Keratinocyte (primary cell): ENCODE measurements around the gene ZDHHC9. TPM values are rescaled to one million over a fixed set of nuclear protein-coding genes. Genes with fewer than 3 reads are reported as not detected.

Experiments
- DNase-seq: peaks from one replicate; pipeline ENCODE4 v3.0.0-alpha.2; 2011; ENCODE audit warnings: low read depth, missing footprints, low spot score
- FAIRE-seq: peaks from 2 replicates; lab custom pipeline; 2011; peaks lifted over from hg19 to GRCh38; lab: Jason Lieb, UNC
- H2AFZ ChIP-seq: 2 replicates; pipeline ENCODE4 v1.6.0; 2012; ENCODE audit warnings: low read length, control low read depth, inconsistent platforms; ENCODE audit not compliant: control insufficient read depth
- H3K27ac ChIP-seq: 2 replicates; pipeline ENCODE4 v1.5.1; 2011; ENCODE audit warnings: low read length; ENCODE audit not compliant: control insufficient read depth, insufficient read depth
- H3K27me3 ChIP-seq: 3 replicates; pipeline ENCODE4 v1.6.0; 2011; ENCODE audit warnings: low read length; ENCODE audit not compliant: control insufficient read depth, insufficient read depth; ENCODE audit errors: extremely low read depth
- H3K36me3 ChIP-seq, 2 experiments: 2 replicates in 1 of 2; 3 replicates in 1 of 2; pipeline ENCODE4 v1.5.1; 2011; ENCODE audit warnings: low read length in 2 of 2, mild to moderate bottlenecking in 1 of 2; ENCODE audit not compliant: control insufficient read depth in 2 of 2, insufficient read depth in 2 of 2; ENCODE audit errors: extremely low read depth in 1 of 2
- H3K4me1 ChIP-seq: 3 replicates; pipeline ENCODE4 v1.5.1; 2011; ENCODE audit warnings: low read length; ENCODE audit not compliant: control insufficient read depth, insufficient read depth; ENCODE audit errors: extremely low read depth
- H3K4me2 ChIP-seq: 3 replicates; pipeline ENCODE4 v1.6.0; 2011; ENCODE audit warnings: low read depth, low read length; ENCODE audit not compliant: control insufficient read depth, insufficient read depth; ENCODE audit errors: extremely low read depth
- H3K4me3 ChIP-seq, 3 experiments: fragments of 200-600 bp in 1 of 3; sonication (generic) in 1 of 3; 2 replicates in 2 of 3; 3 replicates in 1 of 3; pipeline ENCODE4 v1.5.1; 2011 to 2016; ENCODE audit warnings: low read length in 3 of 3, mild to moderate bottlenecking in 3 of 3, control low read depth in 2 of 3, inconsistent platforms in 1 of 3, low read depth in 1 of 3, mixed read lengths in 1 of 3, mixed run types in 1 of 3, moderate library complexity in 1 of 3; ENCODE audit not compliant: control insufficient read depth in 2 of 3, insufficient read depth in 2 of 3; ENCODE audit errors: extremely low read depth in 1 of 3
- H3K79me2 ChIP-seq: 2 replicates; pipeline ENCODE4 v1.6.0; 2012; ENCODE audit warnings: low read length; ENCODE audit not compliant: control insufficient read depth, insufficient read depth
- H3K9ac ChIP-seq: 3 replicates; pipeline ENCODE4 v1.6.0; 2011; ENCODE audit warnings: low read length; ENCODE audit not compliant: control insufficient read depth, insufficient read depth; ENCODE audit errors: extremely low read depth
- H3K9me1 ChIP-seq: 3 replicates; pipeline ENCODE4 v1.6.0; 2011; ENCODE audit warnings: low read length; ENCODE audit not compliant: control insufficient read depth, insufficient read depth; ENCODE audit errors: extremely low read depth
- H3K9me3 ChIP-seq: 2 replicates; pipeline ENCODE4 v1.5.1; 2012; ENCODE audit warnings: low read depth, low read length; ENCODE audit not compliant: control insufficient read depth
- H4K20me1 ChIP-seq: 3 replicates; pipeline ENCODE4 v1.6.0; 2011; ENCODE audit warnings: low read length; ENCODE audit not compliant: control insufficient read depth, insufficient read depth; ENCODE audit errors: extremely low read depth
- EZH2 ChIP-seq: IDR thresholded peaks from one replicate; pipeline ENCODE4 v1.6.1; 2012; ENCODE audit warnings: inconsistent platforms, mild to moderate bottlenecking, low read length, moderate library complexity
- dilution Hi-C: fragments of 300-500 bp; cut with MboI; formaldehyde crosslinking; loops from one replicate; pipeline ENCODE4 v1.7.0; 2020; ENCODE audit warnings: low sequenced_read_pairs; ENCODE audit not compliant: extremely low pct_ligation_motif_present
- polyA plus RNA-seq, 5 experiments: library from polyadenylated mRNA; depleted of rRNA in 3 of 5; stranded (reverse) in 3 of 5; stranded (forward) in 1 of 5; unstranded in 1 of 5; fragments of >200 nt; gene quantifications; 1 replicate in 1 of 5; 2 replicates in 3 of 5; 3 replicates in 1 of 5; pipeline versions ENCODE4 v1.2.1 to v1.2.3, GENCODE V29; 2011 to 2012; ENCODE audit warnings: missing spikeins in 2 of 5, low read depth in 1 of 5, low replicate concordance in 1 of 5
- TF ChIP-seq, protein P1 (sequence below), 3 experiments: IDR thresholded peaks in 1 of 3; conservative IDR thresholded peaks in 1 of 3; optimal IDR thresholded peaks in 1 of 3; 2 replicates in 2 of 3; 3 replicates in 1 of 3; pipeline versions ENCODE3 to v1.5.1; 2011; ENCODE audit warnings: low read length in 3 of 3, mild to moderate bottlenecking in 3 of 3, moderate library complexity in 2 of 3, control low read depth in 1 of 3, inconsistent platforms in 1 of 3; ENCODE audit not compliant: insufficient read depth in 2 of 3; ENCODE audit errors: extremely low read depth in 1 of 3

ZDHHC9 gene
- polyA plus RNA-seq, 1 donor (not counting 4 experiments of a cell fraction or from before 2014, with no cell fraction given), result 30.0 TPM

DNA sequence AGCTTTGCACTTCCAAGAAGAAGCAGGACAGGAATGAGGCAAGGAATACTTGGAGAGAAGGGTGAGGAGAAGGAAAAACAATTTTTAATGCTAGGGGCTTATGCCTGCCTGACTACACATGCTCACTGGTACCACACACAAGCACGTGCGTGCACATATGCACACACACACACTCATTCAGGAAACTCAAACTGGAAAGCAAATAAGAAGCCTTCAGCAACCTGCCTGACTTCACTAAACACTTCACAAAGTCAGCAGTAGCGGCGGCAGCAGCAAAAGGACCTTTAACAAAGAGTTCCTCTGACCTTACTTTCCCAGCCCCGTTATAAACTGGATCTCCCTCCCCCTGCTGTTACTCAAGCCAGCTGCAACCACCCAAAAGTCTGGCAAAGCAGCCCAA lies 3.3 kb downstream of the ZDHHC9 start:
- Histone ChIP-seq H3K27ac (no peak overlapping the region), H3K79me2 (peaks cover 18% of the 10 kb centered on the region), H2AFZ (no peak overlapping the region), H3K4me2 (no peak overlapping the region), H3K27me3 (no peaks in the 10 kb centered on the region), H3K4me3 (no peak overlapping the region), H3K36me3 (no peaks in the 10 kb centered on the region), H3K9ac (no peak overlapping the region), H3K4me1 (no peaks in the 10 kb centered on the region), H3K9me3 (no peaks in the 10 kb centered on the region), H3K9me1 (no peaks in the 10 kb centered on the region), H4K20me1 (no peaks in the 10 kb centered on the region)
- FAIRE-seq (no peak), DNase-seq (no peak)
- dilution Hi-C loops, result no loop called here
- no peak for TF ChIP-seq EZH2
- TF ChIP-seq, protein P1, sequence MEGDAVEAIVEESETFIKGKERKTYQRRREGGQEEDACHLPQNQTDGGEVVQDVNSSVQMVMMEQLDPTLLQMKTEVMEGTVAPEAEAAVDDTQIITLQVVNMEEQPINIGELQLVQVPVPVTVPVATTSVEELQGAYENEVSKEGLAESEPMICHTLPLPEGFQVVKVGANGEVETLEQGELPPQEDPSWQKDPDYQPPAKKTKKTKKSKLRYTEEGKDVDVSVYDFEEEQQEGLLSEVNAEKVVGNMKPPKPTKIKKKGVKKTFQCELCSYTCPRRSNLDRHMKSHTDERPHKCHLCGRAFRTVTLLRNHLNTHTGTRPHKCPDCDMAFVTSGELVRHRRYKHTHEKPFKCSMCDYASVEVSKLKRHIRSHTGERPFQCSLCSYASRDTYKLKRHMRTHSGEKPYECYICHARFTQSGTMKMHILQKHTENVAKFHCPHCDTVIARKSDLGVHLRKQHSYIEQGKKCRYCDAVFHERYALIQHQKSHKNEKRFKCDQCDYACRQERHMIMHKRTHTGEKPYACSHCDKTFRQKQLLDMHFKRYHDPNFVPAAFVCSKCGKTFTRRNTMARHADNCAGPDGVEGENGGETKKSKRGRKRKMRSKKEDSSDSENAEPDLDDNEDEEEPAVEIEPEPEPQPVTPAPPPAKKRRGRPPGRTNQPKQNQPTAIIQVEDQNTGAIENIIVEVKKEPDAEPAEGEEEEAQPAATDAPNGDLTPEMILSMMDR (optimal IDR thresholded peaks at IDR 0.05 in 1 of 3, IDR thresholded peaks at IDR 0.05 in 1 of 3, conservative IDR thresholded peaks at IDR 0.05 in 1 of 3; ENCODE audit: extremely low read depth in 1 of 3, insufficient read depth in 2 of 3, low read length in 3 of 3), result no peak

DNA sequence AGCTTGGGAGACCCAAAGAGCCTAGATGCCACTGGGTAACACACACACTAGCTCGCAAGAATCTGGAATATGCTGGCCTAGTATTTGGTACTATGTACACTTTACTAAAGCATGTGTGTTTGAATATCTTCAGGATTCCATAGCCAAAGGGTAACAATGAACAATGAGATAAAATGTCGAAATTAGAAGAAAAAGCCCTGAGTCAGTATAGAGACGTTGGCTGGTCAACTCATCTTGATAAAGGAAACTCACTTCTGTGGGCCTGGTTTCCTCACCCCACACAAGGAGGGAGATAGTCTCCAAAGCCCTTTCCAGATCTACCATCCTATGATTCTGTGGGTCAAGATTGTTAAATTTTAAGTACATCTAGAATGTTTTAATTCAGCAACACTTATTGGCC lies 6.9 kb downstream of the ZDHHC9 start:
- H3K9me1 ChIP-seq, result no peaks in the 10 kb centered on the region
- H3K79me2 ChIP-seq, result peaks cover 14% of the 10 kb centered on the region
- no peak overlapping the region for H3K4me2 ChIP-seq
- no peak for DNase-seq
- no peak overlapping the region for H3K27ac ChIP-seq
- no peak overlapping the region for H3K4me3 ChIP-seq
- no peaks in the 10 kb centered on the region for H3K9me3 ChIP-seq
- H3K9ac ChIP-seq, result no peak overlapping the region
- FAIRE-seq, result no peak
- H3K36me3 ChIP-seq, result no peaks in the 10 kb centered on the region
- no peaks in the 10 kb centered on the region for H4K20me1 ChIP-seq
- TF ChIP-seq, protein P1 (optimal IDR thresholded peaks at IDR 0.05 in 1 of 3, IDR thresholded peaks at IDR 0.05 in 1 of 3, conservative IDR thresholded peaks at IDR 0.05 in 1 of 3; ENCODE audit: extremely low read depth in 1 of 3, insufficient read depth in 2 of 3, low read length in 3 of 3), result no peak
- TF ChIP-seq EZH2, result no peak
- H3K4me1 ChIP-seq, result no peaks in the 10 kb centered on the region
- dilution Hi-C loops, result no loop called here
- H3K27me3 ChIP-seq, result no peaks in the 10 kb centered on the region
- H2AFZ ChIP-seq, result no peak overlapping the region
